Right renal pelvis (tissue), 4 donors: Measurements from ENCODE around the gene RASA1. TPM values are rescaled to one million over a fixed set of nuclear protein-coding genes. Genes with fewer than 3 reads are reported as not detected.
"Not testable (repeated sequence)": the region's sequence is repeated elsewhere in the genome, so short reads cannot be mapped to it uniquely, and the experiment has no call there.

Experiments used
- DNase-seq, 4 donors: peaks; one replicate each; pipeline ENCODE4 v3.0.0-alpha.2; 2013; ENCODE audit warnings: low read depth in 4 of 4, low spot score in 3 of 4, missing footprints in 1 of 4
- polyA plus RNA-seq, 4 donors: library from polyadenylated mRNA; unstranded; fragments of 120-200 nt; gene quantifications; one replicate each; pipeline ENCODE4 v1.2.1, GENCODE V29; 2013; ENCODE audit not compliant: insufficient read length in 4 of 4

Gene RASA1
- 10 to 100 TPM; 46.4 to 59.5 (median 55.9) TPM for polyA plus RNA-seq

DNA sequence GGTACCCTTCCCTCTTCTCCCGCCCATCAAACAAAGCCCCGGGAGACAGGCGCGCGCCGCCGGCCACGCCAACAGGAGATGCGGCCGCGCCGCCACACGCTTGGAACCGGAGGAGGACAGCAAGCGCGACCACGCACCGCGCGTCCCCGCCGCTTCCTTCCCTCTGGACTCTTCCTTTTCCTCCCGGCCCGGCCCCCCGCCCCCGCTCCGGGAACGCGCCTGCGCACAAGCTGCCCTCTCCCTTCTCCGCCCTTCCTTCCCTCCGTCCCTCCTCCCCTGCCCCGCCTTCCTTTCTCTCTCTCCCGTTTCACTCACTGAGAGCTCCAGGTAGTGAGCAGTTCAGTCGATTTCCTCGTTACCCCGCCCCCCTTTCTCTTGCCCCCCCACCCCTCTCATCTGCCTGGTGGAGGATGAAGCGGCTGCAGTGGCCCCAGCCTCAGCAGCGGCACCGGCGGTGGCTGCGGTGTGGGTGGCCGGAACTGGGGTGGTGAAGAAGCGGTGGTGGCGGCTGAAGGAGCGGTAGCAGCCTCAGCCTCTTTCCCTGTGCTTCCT lies at the start of gene RASA1:
TSS of gene RASA1 (plus strand) at position 310 of the 552 bp plus-strand sequence. CDS start 569 bp downstream, outside the sequence.
- DNase-seq = peak; percentile 85 to 89 (median 87)

GRCh38 chr5:87229780-87230179 lies 37.9 kb upstream of the RASA1 start:
- DNase-seq = no peak

- no peak for DNase-seq
These were observed 36.5 kb upstream of the RASA1 start for GRCh38 chr5:87231037-87231808.

DNA sequence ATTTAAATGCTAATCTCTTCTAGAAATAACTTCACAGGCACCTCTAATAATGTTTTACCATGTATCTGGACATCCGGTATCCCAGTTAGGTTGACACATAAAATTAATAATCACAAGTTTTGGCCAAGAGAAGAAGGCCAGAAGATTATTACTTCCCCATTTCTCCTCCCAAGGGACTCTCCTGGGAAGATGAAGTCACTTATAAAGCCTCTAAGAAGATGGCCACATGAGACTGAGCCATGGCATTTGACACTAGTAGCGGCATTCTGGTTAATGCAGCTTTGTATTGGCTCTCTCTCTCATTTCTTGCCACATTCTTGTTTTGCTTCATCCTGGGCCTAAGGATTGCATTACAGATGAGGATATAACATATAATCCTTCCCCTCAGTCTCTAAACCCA lies 34.5 kb upstream of the RASA1 start:
- no peak for DNase-seq

DNA sequence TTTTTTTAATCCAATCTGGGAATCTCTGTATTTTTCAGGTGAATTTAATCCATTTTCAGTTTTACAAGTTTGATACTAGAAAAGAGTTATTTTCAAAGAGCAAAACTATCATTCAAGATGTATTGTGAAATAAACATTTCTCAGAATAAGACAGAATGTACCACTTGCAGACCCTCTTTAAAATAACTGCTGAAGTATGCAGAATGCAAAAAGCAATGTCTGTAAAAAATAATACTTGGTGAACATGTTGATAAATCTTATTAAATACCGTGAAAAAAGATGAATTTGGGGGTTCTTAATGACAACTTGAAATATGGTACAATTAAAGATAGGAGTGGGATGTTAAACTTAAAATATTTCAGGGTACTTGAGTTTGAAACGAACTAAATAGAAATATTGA lies 26.1 kb upstream of the RASA1 start:
- no peak for DNase-seq

DNA sequence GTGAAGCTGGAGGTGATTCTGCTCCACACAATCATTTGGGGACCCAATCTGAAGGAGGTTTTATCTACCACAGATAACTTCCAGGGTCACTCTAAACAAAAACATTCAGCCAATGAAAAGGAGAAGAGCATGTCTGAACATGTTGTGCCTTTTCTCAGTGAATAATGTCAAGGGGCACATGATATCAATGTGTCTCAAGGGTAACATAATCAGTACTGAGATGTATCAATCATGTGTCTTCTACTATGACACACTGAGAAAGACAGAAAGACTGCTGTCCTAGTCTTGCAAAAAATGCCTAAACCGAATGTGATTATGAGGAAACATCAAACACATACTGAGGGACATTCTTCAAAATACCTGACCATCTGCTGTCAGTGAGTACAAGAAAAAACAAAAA lies 25.4 kb upstream of the RASA1 start:
- DNase-seq = no peak

DNA sequence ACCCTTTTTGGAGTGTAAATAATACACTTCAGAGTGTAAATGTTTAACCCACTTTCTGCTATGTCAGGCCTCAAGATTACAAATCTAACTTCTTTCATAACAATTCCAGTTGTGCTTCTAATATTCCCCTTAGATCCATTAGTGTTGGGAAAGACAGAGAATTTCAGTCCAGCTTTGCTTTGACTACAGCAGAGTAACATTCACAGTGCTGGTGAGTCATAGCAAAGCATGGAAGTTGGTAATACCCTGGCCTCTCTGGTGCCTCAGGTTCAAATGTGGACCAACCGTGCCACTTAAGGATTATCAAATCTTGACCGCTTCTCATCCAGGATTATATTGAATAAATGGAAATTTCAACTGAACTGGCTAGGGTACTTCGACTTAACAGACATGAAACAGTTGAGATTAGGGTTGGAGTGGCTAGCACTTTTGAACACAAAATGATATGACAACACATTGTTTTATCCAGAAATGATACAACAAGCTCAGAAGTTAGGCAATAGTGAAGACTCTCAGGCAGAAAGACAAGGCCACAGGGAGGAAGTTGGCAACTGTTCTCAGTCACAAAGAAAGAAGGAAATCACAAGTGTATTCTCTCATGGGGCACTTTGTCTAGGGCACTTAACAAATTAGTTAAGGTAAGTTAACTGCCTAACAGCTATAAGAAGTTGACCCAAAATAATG lies 24.4 kb upstream of the RASA1 start:
- DNase-seq = no peak

- DNase-seq = no peak
These were observed 22.2 kb upstream of the RASA1 start for GRCh38 chr5:87245451-87245850.

DNA sequence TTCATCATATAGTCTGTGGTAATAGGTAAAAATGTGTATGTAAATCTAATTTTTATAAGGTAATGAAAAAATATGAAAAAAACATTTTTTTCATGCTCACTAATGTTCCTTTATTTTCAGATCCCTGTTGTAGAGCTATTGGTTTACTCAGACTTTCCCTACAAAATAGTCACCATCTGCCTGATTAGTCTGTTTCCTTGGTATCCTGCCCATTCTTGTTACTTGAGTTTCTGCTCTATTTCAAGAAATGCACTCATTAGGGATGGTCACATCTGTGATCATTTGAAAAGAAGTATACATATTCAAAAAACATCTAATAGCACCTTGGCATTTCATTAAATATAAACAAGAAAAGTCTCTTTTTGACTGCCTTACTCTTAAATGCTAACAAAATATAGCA lies 21.6 kb upstream of the RASA1 start:
- no peak for DNase-seq

DNA sequence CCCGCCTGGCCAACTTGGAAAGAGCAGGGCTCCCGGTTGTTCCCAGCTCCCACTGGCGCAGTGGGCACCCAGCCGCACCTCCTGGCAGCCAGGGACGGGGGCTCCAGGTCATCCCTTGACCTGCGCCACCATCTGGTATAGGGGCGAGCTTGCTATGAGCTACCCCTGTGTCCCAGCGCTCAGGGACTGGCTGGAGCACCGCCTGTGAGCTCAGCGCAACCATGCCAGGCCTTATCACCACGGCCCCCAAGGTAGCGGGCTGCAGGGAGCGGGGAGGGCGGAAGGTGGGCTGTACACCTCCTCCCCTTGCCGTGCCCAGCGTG lies 15.4 kb upstream of the RASA1 start:
- no peak for DNase-seq

DNA sequence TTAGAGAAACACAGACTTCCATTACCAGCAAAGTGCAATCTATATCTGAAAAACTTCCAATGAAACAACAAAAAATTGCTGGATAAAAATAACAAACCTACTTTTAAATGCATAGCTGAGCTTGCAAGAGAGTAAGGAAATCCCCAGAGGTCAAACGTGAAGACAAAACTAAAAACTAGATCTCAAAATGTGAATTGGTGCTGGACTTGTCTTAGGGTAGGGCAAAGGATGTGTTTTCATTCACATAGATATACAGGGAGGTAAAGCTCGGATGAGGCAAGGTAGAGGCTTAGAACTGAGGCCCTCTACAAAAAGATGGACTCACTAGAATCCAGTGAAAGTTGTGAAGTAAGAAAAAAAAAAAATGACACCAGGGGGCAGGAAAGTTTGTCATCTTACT lies 13.6 kb upstream of the RASA1 start:
- no peak for DNase-seq

- no peak for DNase-seq
These were observed 9.2 kb upstream of the RASA1 start for GRCh38 chr5:87258507-87258906.

- DNase-seq = no peak
These were observed 7.0 kb upstream of the RASA1 start for GRCh38 chr5:87260604-87261192.

DNA sequence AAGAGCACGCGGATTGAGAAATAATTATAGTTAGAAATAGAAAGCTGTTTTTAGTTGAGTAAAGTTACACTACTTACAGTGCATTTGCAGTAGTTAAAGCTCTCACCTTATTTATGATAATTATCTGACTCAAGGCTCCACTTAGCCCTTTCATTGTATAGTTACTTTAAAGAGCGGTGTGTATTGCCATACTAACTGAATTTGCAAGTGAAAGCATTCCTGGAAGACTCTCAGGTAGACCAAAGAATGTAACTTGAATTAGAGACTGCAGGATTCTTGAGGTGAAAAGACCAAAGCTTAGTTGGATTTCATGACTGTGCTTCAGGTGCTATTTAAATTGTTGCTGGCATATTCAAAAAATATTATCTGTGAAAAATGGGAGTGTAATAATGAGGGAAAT lies 4.2 kb upstream of the RASA1 start:
- no peak for DNase-seq

- no peak for DNase-seq
These were observed 639 bp upstream of the RASA1 start for GRCh38 chr5:87266914-87267573.

DNA sequence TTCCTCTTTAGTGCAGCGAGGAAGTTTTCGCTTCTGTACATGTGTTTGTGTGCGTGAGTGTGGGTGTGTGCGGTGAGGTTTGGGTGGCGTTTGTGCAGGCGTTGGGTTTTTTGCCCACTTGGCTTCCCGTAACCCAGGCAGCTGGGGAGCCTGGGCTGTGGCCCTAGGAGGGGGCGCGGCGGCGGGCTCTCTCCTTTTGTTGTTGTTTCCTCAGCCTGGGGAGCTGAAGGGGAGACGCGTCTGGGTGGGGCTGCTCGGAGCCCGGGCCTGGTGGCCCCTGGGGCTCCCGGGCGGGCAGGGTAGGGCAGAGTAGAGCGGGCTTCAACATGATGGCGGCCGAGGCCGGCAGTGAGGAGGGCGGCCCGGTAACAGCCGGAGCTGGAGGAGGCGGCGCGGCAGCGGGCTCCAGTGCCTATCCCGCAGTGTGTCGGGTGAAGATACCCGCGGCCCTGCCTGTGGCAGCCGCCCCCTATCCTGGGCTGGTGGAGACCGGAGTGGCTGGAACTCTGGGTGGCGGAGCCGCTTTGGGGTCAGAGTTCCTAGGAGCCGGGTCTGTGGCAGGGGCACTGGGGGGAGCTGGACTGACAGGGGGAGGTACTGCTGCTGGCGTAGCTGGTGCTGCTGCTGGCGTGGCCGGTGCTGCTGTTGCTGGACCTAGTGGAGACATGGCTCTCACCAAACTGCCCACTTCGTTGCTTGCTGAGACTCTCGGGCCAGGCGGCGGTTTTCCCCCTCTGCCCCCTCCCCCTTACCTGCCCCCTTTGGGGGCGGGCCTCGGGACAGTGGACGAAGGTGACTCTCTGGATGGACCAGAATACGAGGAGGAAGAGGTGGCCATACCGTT lies 665 bp downstream of the RASA1 start:
- peak; percentile 47 to 68 (median 56) for DNase-seq

- DNase-seq = no peak
These were observed 1.3 kb downstream of the RASA1 start for GRCh38 chr5:87268970-87269377.

GRCh38 chr5:87270888-87271287 lies 3.2 kb downstream of the RASA1 start:
- DNase-seq = not testable (repeated sequence)

- DNase-seq = no peak
These were observed 9.0 kb downstream of the RASA1 start for GRCh38 chr5:87276655-87277054.

- DNase-seq = no peak
These were observed 9.7 kb downstream of the RASA1 start for GRCh38 chr5:87277279-87277835.
